Measurements from ENCODE around the gene TMEM168.
"Not testable (repeated sequence)": the region's sequence is repeated elsewhere in the genome, so short reads cannot be mapped to it uniquely, and the experiment has no call there.

GRCh38 chr7:112835928-112836327 lies 45.7 kb upstream of the TMEM168 start:
- not testable (repeated sequence) for TF ChIP-seq POLR2A (IDR thresholded peaks at IDR 0.05); CTCF (IDR thresholded peaks at IDR 0.05); EP300 (IDR thresholded peaks at IDR 0.05; ENCODE audit: low read depth)
